OCI-LY1 (cell line): ENCODE data around the gene PDZD7.

ENCODE experiments used
- CTCF ChIP-seq: fragments of 200-600 bp; sonication (generic), shearing (Covaris generic); IDR thresholded peaks from 2 replicates; pipeline ENCODE4 v1.5.1; 2017; ENCODE audit warnings: mild to moderate bottlenecking, antibody characterized with exemption, low read length, moderate library complexity, mixed read lengths
- EZH2 ChIP-seq: fragments of 200-600 bp; sonication (generic), shearing (Covaris generic); IDR thresholded peaks from 2 replicates; pipeline ENCODE4 v1.8.0; 2017; ENCODE audit warnings: borderline replicate concordance, mixed run types, mild to moderate bottlenecking, antibody characterized with exemption, low read length, moderate library complexity, mixed read lengths

GRCh38 chr10:100986623-100986951 is 44.3 kb downstream of the PDZD7 start:
- TF ChIP-seq EZH2, result no peak
- no peak for TF ChIP-seq CTCF
